Caco-2 (cell line): ENCODE measurements around the gene COQ6. TPM values are rescaled to one million over a fixed set of nuclear protein-coding genes. Genes with fewer than 3 reads are reported as not detected.

Experiments used
- BruUV-seq: library from RNA; stranded (reverse); fragments of 400-500 nt; replicated peaks from 2 replicates; lab custom pipeline; 2021; lab: Mats Ljungman, UMichigan
- CTCF ChIA-PET: fragments of 300-600 bp; sonication (Branson Sonifier 250); formaldehyde crosslinking; loops from one replicate; lab custom pipeline; 2022; ENCODE audit warnings: antibody characterized with exemption; lab: Charles Lee
- POLR2A ChIA-PET: fragments of 300-600 bp; sonication (Branson Sonifier 250); formaldehyde crosslinking; loops from one replicate; lab custom pipeline; 2022; ENCODE audit warnings: antibody characterized with exemption; lab: Charles Lee
- DNase-seq, 2 experiments: peaks; one replicate each; pipeline versions ENCODE4 v3.0.0 to v3.0.0-alpha.2; 2020 to 2022
- H3K27me3 ChIP-seq: replicated peaks from 2 replicates; pipeline ENCODE4 v1.6.0; 2011; ENCODE audit warnings: low read length; ENCODE audit not compliant: control insufficient read depth, insufficient read depth
- H3K36me3 ChIP-seq: 2 replicates; pipeline ENCODE4 v1.5.1; 2011; ENCODE audit warnings: low read length; ENCODE audit not compliant: control insufficient read depth, insufficient read depth
- H3K4me1 ChIP-seq: fragments of 250-450 bp; sonication (Bioruptor Pico); 2 replicates; pipeline ENCODE4 v1.5.1; 2020; ENCODE audit warnings: mild to moderate bottlenecking
- H3K4me3 ChIP-seq: 2 replicates; pipeline ENCODE4 v1.5.1; 2011; ENCODE audit warnings: low read depth, mild to moderate bottlenecking, control low read depth, low read length
- H3K9me3 ChIP-seq: fragments of 250-450 bp; sonication (Bioruptor Pico); 2 replicates; pipeline ENCODE4 v1.5.1; 2020; ENCODE audit warnings: mild to moderate bottlenecking, moderate library complexity
- H3K27ac Mint-ChIP-seq: one replicate; pipeline ENCODE4 v1.8.0; 2022; ENCODE audit warnings: mixed read lengths; ENCODE audit not compliant: unreplicated experiment
- H3K27me3 Mint-ChIP-seq: one replicate; pipeline ENCODE4 v1.8.0; 2022; ENCODE audit warnings: mixed read lengths; ENCODE audit not compliant: insufficient read depth, unreplicated experiment
- H3K36me3 Mint-ChIP-seq: one replicate; pipeline ENCODE4 v1.8.0; 2022; ENCODE audit warnings: mild to moderate bottlenecking, mixed read lengths; ENCODE audit not compliant: insufficient read depth, unreplicated experiment
- H3K4me1 Mint-ChIP-seq: one replicate; pipeline ENCODE4 v1.8.0; 2022; ENCODE audit warnings: low read depth, mixed read lengths; ENCODE audit not compliant: unreplicated experiment
- H3K4me3 Mint-ChIP-seq: one replicate; pipeline ENCODE4 v1.8.0; 2022; ENCODE audit warnings: mild to moderate bottlenecking, moderate library complexity, mixed read lengths; ENCODE audit not compliant: unreplicated experiment
- H3K9me3 Mint-ChIP-seq: one replicate; pipeline ENCODE4 v1.8.0; 2022; ENCODE audit warnings: mixed read lengths; ENCODE audit not compliant: unreplicated experiment
- intact Hi-C: fragments of 100-400 bp; cut with micrococcal nuclease; formaldehyde crosslinking; loops from one replicate; pipeline ENCODE4 v1.10.0; 2022; ENCODE audit not compliant: unreplicated experiment
- total RNA-seq: library from RNA; stranded (reverse); gene quantifications from 2 replicates; pipeline ENCODE4 v1.2.3, GENCODE V29; 2022
- TF ChIP-seq, protein P1 (sequence below), 2 experiments: fragments of 200-600 bp in 1 of 2; IDR thresholded peaks; 1 replicate in 1 of 2; 2 replicates in 1 of 2; pipeline versions ENCODE4 v1.5.1 to v1.8.0; 2011 to 2022; ENCODE audit warnings: antibody characterized with exemption in 1 of 2, control low read depth in 1 of 2, inconsistent platforms in 1 of 2, low read depth in 1 of 2, low read length in 1 of 2, mild to moderate bottlenecking in 1 of 2, moderate library complexity in 1 of 2; ENCODE audit not compliant: insufficient read depth in 1 of 2, severe bottlenecking in 1 of 2, unreplicated experiment in 1 of 2

The COQ6 gene
- total RNA-seq, 1 experiment from 2014 or later: 21.3 TPM

DNA sequence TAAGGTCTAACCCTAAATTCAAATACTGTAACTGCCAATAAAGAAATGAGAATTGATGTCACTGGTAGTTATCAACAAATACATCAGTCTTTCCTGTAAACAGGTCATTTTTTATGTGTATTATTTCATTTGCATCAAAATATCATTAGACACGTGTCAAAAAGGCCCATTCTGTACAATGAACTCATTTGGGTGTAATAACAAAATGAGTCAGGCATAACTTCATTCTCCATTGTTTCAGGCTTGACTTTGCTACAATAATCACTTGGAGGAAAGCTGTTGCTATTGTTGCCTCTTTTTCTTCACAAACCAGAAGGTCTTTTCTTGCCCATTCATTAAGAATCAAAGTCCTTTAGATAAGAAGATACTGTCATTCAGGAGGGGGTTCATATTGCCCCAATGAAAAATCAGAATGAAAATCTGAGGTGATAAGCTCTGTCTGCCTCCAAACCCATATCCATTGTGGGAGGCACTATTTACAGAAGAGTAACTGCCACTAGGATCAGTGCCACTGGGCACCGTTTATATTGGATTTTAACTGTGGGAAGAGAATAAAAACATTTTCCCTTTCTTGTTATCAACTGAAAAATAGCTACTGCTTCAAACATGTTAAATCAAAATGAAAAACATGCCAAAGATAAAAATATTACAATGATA, 58.9 kb downstream of the COQ6 start:
- no TSS peak for BruUV-seq
- Histone ChIP-seq H3K36me3 (no peaks in the 10 kb centered on the region; the same call in 1 of the 2 replicates), H3K9me3 (no peaks in the 10 kb centered on the region), H3K4me3 (no peak overlapping the region), H3K4me1 (peaks cover 3% of the 10 kb centered on the region), H3K27me3 (no peaks in the 10 kb centered on the region)
- Mint-ChIP-seq H3K36me3 (peaks cover 6% of the 10 kb centered on the region), H3K27me3 (no peaks in the 10 kb centered on the region), H3K27ac (no peak overlapping the region), H3K4me3 (no peak overlapping the region), H3K9me3 (no peaks in the 10 kb centered on the region), H3K4me1 (peaks cover 6% of the 10 kb centered on the region)
- CTCF ChIA-PET: no interaction called here
- DNase-seq: no peak
- POLR2A ChIA-PET: no interaction called here
- TF ChIP-seq, protein P1, sequence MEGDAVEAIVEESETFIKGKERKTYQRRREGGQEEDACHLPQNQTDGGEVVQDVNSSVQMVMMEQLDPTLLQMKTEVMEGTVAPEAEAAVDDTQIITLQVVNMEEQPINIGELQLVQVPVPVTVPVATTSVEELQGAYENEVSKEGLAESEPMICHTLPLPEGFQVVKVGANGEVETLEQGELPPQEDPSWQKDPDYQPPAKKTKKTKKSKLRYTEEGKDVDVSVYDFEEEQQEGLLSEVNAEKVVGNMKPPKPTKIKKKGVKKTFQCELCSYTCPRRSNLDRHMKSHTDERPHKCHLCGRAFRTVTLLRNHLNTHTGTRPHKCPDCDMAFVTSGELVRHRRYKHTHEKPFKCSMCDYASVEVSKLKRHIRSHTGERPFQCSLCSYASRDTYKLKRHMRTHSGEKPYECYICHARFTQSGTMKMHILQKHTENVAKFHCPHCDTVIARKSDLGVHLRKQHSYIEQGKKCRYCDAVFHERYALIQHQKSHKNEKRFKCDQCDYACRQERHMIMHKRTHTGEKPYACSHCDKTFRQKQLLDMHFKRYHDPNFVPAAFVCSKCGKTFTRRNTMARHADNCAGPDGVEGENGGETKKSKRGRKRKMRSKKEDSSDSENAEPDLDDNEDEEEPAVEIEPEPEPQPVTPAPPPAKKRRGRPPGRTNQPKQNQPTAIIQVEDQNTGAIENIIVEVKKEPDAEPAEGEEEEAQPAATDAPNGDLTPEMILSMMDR (IDR thresholded peaks at IDR 0.05; ENCODE audit: insufficient read depth in 1 of 2, low read depth in 1 of 2, low read length in 1 of 2, severe bottlenecking in 1 of 2, unreplicated experiment in 1 of 2): no peak
- intact Hi-C loops: no loop called here

Other genes starting within 250 kb of the COQ6 start
- 33.2 and 38.8 TPM in 2 replicates for gene PNMA1, start 235.9 kb upstream of the COQ6 start, total RNA-seq
- 14.2 and 16.5 TPM in 2 replicates for gene PTGR2, start 98.5 kb upstream of the COQ6 start, total RNA-seq
- gene ZNF410, start 63.4 kb upstream of the COQ6 start, total RNA-seq: 35.9 and 36.8 TPM in 2 replicates
- 1.4 and 1.6 TPM in 2 replicates for gene FAM161B, start 208 bp upstream of the COQ6 start, total RNA-seq
- gene ENTPD5, start 69.0 kb downstream of the COQ6 start, total RNA-seq: 9.1 and 9.3 TPM in 2 replicates
- 0.66 and 0.91 TPM in 2 replicates for gene BBOF1, start 69.0 kb downstream of the COQ6 start, total RNA-seq
- gene ALDH6A1, start 134.2 kb downstream of the COQ6 start, total RNA-seq: 25.9 and 30.0 TPM in 2 replicates
- 11.3 and 11.8 TPM in 2 replicates for gene LIN52, start 134.7 kb downstream of the COQ6 start, total RNA-seq